NCI-H69 (cell line): ENCODE measurements around the gene DDX53.

ENCODE experiments used
- DNase-seq: peaks from one replicate; lab custom pipeline; 2025; lab: John Stamatoyannopoulos, UW

DDX53 gene

DNA sequence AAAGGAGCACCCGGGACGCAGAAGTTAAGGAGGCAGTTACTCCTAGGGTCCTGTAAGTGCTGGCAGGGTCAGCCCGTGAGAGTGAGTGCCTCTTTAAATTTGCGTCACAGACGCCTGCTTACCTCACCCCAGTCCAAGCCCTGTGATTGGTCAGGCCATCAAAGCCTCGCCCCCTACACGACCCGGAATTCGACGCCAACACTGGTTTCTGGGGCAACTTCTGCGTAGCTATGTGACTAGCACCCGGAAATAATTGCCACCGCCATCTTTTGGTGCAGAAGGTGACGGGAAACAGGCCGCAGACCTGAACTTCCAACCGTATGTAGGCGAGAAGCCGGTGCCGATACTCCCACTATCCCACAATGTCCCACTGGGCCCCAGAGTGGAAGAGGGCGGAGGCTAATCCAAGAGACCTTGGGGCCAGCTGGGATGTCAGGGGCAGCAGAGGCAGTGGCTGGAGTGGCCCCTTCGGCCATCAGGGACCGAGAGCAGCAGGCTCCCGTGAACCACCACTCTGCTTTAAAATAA is at the start of gene DDX53:
TSS of gene DDX53 (plus strand) at position 265 of the 528 bp plus-strand sequence. CDS start at position 363, 98 bp downstream.
- no peak for DNase-seq

DNA sequence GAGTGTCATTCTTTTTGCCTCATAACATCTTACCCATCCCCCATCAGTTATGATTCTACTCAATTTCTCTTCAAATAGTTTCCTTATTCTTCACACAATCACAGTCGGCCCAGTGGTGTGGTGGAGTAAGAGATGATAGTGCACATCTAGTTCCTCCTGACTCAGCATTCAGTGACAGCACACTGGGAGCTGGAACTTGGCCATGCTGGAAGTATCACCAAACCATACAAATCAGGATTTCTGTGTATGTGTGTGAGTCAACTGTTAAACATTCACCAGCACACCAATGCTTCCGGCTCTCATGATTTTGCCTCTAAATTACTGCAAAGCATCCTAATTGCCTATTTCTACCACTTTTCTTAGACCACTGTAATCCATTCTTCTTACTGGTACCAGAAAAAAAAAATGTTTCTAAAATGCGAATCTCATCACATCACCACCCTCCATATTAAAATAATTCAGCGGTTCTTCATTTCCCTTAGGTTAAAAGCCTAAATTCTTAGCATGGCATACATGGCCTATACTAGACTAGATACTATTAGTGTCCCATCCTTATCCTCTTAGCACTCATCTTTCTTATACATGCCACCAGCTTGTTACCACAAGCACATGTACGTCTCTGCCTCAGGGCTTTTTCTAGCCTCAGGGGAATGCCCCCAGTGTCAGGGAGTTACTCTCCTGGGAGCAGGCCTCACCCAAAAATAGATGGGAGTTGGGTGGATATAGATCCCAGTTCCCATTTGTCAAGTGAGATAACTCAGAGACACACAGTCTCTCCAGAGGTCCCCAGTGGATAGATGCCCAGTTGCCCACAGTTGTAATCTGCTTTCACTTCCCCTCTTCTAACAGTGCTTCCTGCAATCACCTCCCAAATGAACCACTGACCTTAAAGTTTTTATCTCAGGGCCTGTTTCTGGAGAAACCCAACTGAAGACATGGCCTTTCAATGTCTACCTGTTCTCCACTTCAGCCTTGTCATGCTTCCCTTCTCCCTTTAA is 49.2 kb upstream of the DDX53 start:
- no peak for DNase-seq

GRCh38 chrX:22952010-22952409 is 47.8 kb upstream of the DDX53 start:
- peak; percentile 1 for DNase-seq

DNA sequence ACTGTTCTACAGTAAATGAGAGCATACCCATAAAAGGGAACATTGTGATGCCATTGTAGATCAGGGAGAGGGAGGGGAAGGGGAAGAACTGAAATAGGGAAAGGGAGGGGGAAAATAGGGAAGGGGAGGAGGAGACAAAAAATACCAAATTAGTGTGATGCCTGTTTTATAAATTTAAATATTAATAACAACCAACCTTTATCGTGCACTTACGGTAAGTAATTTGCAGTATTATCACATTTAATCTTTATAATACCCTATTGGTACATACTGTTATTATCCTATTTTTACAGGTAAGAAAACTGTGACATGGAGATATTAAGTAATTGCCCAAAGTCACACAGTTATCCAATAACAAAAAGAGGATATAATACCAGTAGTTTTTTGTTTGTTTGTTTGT is 41.5 kb upstream of the DDX53 start:
- DNase-seq = no peak

- DNase-seq = no peak
Observed at GRCh38 chrX:22959204-22959920, 40.4 kb upstream of the DDX53 start.

GRCh38 chrX:22963196-22963595 is 36.6 kb upstream of the DDX53 start:
- DNase-seq = no peak

DNA sequence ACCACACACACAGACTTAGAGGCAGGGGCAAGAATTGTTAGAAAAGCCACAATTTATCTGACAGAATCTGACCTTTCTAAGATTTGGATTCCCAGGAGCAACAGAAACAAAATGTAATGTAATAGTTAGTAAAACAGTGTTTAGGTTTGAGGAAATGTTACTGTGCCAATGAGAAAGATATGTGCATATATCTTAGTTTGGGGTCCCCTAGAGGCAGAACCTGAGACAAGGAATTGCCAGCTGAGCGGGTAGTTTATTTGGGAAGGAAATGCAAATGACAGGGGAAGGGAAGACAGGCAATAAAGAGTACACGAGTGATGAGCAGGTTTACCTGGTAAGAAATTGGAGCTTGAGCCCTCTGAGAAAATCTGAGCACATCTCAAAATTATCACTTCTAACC is 31.3 kb upstream of the DDX53 start:
- DNase-seq = no peak

GRCh38 chrX:22969411-22969810 is 30.3 kb upstream of the DDX53 start:
- DNase-seq = no peak

DNA sequence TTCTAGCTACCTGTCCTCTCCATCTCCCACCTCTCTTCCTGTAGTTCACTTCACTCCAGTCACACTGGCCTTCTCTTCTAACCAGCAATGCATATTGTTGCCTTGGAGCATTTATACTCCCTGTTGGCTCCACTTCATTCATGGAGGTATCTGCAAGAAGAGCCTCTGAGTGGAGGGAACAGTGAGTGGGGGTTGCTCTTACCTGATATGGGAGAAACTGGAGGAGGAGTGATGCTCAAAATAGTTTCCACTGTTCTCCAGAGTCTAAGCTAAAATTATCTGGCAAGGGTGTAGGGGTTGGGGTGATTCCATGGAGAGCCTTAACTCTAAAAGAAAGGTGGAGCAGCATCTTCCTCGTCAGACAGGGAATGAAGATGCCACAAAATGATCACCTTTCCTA is 28.9 kb upstream of the DDX53 start:
- DNase-seq = no peak

DNA sequence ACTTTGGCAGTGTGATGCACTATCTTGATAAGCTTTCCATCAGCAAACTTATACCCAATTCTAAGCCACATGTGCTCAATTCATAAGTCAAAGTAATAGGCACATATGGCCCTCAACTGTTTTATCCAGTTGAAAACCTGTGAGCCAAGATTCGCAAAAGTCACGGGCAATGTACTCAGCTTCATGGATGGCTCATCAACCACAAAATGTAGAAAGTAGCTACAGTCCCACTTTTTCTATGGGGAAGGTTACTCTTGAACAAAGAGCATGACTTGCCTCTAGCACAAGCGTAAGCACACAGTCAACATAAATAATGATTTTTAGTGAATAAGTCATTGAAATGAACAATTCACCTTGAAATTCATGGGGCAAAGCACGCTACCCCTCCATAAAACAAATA is 25.1 kb upstream of the DDX53 start:
- no peak for DNase-seq

DNA sequence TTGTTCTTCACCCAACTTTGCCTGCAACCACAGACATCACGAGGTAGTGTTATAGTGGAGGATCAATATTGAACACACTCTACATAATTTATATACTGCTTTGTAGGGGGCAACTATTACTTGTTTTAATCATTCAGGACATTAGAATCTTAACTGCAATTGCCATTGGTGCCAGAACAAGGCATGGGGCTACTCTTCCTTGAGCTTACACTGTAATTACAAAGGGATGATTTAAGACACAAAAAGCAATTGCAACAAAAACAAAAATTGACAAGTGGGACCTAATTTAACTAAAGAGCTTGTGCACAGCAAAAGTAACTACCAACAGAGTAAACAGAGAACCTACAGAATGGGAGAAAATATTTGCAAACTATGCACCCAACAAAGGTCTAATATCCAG is 24.0 kb upstream of the DDX53 start:
- DNase-seq = no peak

- DNase-seq = no peak
Observed at GRCh38 chrX:22985958-22986357, 13.8 kb upstream of the DDX53 start.

GRCh38 chrX:22987452-22987851 is 12.3 kb upstream of the DDX53 start:
- DNase-seq = no peak

GRCh38 chrX:23003116-23003515 is 3.4 kb downstream of the DDX53 start:
- DNase-seq = no peak

GRCh38 chrX:23008431-23009099 is 8.8 kb downstream of the DDX53 start:
- DNase-seq = peak; percentile 24

DNA sequence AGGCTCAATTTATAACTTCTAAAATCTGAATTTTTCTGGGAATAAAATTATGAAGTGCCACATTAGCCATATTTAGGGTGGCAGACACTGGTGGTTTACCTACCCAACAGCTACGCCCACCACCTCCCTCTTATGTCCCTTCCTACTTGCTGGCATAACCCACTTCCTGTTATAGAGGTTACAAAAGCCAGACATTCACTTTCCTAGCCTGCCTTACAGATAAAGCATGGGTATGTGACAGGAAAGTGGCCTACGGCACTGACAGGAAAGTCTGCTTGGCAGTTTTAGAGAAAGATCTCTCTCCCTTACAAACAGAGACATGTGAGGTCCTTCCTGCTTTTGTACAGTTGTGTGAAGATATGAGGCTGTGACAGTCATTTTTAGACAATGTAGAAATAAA is 12.4 kb downstream of the DDX53 start:
- no peak for DNase-seq

GRCh38 chrX:23012636-23013035 is 12.9 kb downstream of the DDX53 start:
- DNase-seq = no peak

GRCh38 chrX:23013366-23013765 is 13.6 kb downstream of the DDX53 start:
- DNase-seq = no peak

DNA sequence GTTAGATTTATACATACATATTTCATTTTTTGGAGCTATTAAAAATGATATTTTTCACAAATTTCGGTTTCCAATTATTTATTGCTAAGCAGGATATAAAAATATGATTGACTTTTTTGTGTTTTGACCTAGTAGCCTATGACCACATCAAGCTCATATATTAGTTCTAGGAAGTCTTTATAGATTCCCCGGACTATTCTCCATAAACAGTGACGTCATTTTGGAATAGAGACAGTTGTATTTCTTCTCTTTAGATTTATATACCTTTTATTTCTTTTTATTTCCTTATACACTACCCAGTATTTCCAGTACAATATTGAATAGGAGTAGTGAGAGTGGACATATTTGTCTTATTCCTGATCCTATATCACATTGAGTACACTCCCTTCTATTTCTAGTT is 31.8 kb downstream of the DDX53 start:
- no peak for DNase-seq

DNA sequence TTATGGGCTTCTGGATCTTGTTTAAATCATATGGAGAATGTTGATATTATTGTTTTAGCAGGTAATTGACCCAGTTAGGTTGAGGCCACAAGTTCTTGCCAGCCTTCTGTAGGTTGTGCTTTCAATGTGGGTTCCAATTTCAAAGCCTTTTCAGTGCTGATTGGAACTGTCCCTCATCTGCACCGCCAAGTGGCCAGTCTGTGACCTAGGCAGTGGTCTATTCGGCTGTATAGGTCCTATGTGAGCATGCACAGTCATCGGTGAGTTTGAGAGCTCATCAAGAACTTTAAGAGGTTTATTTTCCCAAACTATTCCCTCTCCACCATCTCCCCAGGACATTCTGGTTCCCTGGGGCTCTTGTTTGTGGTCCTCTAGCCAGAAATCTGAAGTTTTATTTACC is 35.7 kb downstream of the DDX53 start:
- peak; percentile 0 for DNase-seq

GRCh38 chrX:23046443-23046842 is 46.7 kb downstream of the DDX53 start:
- DNase-seq = no peak
